HG03175 (cell line): ENCODE data around the gene MIGA2.
"Not testable (repeated sequence)": the region's sequence is repeated elsewhere in the genome, so short reads cannot be mapped to it uniquely, and the experiment has no call there.

Source experiments
- ATAC-seq: cut with Tn5 transposase; IDR thresholded peaks from one replicate; pipeline ENCODE4 v1.9.1; 2021; ENCODE audit warnings: mild to moderate bottlenecking, moderate library complexity; ENCODE audit not compliant: unreplicated experiment

Gene MIGA2, protein sequence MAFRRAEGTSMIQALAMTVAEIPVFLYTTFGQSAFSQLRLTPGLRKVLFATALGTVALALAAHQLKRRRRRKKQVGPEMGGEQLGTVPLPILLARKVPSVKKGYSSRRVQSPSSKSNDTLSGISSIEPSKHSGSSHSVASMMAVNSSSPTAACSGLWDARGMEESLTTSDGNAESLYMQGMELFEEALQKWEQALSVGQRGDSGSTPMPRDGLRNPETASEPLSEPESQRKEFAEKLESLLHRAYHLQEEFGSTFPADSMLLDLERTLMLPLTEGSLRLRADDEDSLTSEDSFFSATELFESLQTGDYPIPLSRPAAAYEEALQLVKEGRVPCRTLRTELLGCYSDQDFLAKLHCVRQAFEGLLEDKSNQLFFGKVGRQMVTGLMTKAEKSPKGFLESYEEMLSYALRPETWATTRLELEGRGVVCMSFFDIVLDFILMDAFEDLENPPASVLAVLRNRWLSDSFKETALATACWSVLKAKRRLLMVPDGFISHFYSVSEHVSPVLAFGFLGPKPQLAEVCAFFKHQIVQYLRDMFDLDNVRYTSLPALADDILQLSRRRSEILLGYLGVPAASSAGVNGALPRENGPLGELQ

DNA sequence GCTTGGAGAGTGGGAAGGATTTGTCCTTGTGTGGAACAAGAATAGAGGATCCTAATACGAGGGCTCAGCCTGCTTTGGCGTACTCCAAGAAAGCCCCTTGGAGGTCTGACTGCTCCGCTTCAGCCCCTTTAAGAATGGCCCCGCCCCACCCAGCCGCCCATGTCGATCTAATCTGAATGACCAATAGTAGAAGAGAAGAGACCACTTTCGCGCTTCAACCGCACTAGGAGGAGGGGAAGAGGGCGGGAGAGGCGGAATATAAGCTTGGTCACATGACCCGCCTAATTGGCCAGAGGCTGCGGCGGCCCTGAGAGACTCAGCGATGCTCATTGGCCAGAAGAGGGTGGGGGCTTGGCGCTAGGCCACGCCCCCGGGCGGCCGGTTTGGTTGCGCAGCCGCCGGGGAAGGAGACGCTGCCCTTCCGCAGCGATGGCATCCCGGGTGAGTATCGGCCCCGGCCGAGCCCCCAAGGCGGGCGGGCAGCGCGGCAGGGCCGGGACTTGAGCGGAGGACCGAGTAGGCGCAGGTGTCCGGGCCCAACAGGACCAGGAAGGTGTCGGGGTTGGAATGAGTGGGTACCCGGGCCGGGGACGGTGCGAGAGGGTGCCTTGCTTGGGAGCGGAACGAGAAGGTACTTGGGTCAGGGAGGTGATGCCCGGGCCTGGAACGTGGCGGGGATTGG, at the start of gene MIGA2:
TSS of gene MIGA2 (plus strand) at position 386 of the 682 bp plus-strand sequence. CDS start 3,969 bp downstream, outside the sequence.
- peak; percentile 98 for ATAC-seq

DNA sequence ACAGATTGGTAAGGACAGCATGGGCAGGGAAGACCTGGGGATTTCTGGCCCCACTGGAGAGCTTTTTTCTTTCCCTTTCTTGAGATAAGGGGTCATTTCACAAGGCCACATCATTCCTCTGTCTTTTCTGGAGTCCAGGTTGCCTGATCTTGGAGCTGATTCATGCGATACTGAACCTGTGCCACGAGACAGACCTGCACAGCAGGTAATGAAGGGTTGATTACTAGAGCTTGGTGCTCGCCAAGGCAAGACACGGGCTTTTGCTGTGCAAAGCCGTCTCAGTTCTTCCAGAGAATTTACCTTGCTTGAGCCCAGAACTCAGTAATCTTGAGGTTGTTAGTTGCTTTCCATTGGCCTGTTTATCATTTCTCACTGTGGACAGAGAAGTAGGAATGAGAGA, 49.8 kb upstream of the MIGA2 start:
- ATAC-seq: no peak

DNA sequence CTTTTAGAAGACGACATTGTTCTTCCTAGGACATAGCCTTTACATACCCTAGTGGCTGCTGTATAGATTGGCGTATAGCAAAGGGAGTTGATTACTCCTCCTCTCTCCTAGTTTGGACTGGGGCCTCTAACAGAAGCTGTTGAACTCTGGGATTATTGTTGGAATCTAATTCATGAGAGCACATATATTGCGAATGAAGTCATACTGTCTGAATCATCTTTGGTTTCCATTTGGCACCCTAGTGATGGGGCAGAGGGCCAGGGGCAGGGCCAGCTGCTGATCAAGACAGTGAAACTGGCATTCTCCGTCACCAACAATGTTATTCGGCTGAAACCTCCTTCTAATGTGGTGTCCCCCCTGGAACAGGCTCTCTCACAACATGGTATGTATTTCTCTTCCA, 48.6 kb upstream of the MIGA2 start:
- ATAC-seq: no peak

DNA sequence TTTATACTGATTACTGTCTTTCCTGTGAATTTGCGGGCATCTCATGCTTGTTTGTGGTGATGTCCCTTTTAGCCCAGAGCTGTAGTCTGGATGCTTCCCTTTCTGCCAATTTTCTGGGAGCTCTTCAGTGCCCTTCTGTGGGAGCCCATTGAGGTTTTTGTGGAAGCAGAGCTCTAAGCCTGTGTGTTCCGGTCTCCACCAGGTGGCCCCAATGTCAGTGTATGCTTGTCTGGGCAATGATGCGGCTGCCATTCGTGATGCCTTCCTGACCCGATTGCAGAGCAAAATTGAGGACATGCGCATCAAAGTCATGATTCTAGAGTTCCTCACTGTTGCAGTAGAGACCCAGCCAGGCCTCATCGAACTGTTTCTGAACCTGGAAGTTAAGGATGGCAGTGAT, 43.4 kb upstream of the MIGA2 start:
- no peak for ATAC-seq

GRCh38 chr9:128995791-128996190, 40.6 kb upstream of the MIGA2 start:
- ATAC-seq: no peak

DNA sequence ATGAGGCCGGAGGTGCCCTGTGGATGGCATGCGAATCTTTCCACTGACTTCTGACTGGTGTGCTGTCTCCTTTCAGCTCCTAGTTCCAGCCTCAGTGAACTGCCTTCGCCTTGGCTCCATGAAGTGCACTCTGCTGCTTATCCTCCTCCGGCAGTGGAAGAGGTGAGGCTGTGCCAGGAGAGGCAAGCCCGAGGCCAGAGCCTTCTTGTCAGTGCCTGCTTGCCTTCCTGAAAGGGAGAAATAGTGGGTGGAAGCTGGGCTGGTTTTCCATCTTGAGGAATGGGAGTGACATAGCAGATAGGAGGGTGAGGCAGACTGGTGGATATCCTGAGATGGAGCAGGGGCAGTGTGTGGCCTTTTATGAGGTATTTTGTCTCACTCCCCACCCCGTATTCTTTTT, 38.0 kb upstream of the MIGA2 start:
- no peak for ATAC-seq

GRCh38 chr9:128999581-129000206, 36.7 kb upstream of the MIGA2 start:
- no peak for ATAC-seq

DNA sequence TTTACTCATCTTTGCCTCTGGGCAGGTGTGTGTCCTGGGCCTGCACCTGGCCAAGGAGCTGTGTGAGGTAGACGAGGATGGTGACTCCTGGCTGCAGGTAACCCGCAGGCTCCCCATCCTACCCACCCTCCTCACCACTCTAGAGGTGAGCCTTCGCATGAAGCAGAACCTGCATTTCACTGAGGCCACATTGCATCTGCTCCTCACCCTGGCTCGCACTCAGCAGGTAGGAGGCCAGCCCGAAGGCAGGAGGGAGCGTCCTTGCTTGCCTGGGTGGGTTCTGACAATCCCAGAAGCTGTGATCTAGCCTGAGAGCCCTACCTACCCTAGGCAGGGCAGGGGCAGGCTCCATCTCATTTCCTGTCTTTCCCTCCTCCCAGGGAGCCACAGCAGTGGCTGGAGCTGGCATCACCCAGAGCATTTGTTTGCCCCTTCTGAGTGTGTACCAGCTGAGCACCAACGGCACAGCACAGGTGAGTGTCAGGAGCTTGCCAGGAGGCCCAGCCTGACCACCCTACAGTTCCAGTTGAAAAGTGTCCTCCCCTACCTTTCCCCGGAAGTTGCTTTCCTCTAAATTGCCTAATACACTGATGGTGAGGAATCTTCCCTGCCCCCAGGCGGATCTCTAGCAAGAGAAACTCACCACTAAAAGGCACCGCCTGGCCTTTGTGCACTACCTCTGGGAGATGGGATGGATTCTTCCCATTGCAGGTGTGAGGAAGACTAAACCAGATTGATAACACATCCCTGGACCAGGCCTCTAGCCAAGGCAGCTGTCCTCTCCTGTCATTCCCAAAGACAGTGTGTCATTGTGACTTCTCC, 34.7 kb upstream of the MIGA2 start:
- ATAC-seq: no peak

- no peak for ATAC-seq
Observed at GRCh38 chr9:129002992-129003391, 33.4 kb upstream of the MIGA2 start.

DNA sequence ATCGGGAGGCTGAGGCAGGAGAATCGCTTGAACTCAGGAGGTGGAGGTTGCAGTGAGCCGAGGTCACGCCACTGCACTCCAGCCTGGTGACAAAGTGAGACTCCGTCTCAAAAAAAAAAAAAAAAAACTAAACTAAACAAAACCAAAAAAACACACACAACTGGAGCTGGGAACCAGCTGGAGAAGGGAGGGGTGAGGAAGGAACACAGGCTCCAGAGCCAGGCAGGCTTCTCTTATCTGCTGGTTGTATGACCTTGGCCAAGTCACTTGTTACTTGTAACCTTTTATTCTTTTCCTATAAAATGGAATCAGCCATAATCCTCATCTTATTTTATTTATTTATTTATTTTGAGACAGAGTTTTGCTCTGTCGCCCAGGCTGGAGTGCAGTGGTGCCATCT, 32.3 kb upstream of the MIGA2 start:
- ATAC-seq: not testable (repeated sequence)

- ATAC-seq: no peak
Observed at GRCh38 chr9:129005336-129005997, 31.0 kb upstream of the MIGA2 start.

DNA sequence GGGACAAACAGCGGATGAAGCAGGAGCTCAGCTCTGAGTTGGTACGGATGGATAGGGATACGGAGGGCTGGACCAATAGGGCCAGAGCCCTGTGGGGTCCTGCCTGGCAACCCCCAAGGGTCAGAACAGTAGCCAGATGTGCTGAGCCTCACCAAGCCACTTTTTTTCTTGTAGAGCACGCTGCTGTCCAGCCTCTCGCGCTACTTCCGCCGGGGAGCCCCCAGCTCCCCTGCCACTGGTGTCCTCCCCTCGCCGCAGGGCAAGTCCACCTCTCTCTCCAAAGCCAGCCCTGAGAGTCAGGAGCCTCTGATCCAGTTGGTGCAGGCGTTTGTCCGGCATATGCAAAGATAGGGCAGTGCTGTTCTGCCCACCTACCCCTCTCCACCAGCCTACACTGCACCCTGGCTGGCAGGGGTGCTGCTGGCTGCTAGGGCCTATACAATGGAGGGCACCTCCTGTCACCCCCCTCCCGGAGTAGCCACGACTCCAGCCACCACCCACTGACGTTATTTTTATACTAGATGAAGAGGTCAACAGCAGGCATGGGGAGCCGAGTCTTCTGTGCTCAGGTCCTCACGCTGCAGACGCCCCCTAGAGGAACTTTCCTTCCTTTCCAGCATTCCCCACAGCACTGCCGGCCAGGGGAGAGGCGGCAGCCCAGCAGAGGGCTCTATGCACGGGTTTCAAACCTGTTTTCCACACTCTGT, 29.9 kb upstream of the MIGA2 start:
- no peak for ATAC-seq

- ATAC-seq: no peak
Observed at GRCh38 chr9:129007035-129007765, 29.2 kb upstream of the MIGA2 start.

GRCh38 chr9:129007766-129008468, 28.5 kb upstream of the MIGA2 start:
- no peak for ATAC-seq

DNA sequence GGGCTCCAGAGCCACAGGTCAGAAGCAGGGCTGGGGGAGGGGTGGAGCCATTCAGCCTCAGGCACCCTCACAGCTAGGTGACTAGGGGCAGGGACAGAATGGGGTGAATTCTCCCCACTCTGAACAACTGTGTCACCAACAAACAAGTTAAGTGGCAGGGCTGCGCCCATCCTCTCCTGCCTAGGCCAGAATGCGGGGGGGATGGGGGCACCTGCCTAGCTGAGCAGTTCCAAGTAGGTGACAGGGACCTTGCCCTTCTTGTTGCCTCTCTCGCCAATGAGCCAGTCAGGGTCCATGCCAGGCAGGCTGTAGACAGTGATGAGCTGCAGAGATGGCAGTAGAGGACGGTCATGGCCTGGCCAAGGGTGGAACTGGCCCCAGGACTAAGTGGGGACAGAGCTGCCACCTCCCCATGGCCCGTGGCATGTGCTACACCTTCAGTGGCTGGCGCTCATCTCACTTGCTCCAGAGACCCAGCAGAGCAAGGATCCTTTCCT, 27.9 kb upstream of the MIGA2 start:
- ATAC-seq: no peak

DNA sequence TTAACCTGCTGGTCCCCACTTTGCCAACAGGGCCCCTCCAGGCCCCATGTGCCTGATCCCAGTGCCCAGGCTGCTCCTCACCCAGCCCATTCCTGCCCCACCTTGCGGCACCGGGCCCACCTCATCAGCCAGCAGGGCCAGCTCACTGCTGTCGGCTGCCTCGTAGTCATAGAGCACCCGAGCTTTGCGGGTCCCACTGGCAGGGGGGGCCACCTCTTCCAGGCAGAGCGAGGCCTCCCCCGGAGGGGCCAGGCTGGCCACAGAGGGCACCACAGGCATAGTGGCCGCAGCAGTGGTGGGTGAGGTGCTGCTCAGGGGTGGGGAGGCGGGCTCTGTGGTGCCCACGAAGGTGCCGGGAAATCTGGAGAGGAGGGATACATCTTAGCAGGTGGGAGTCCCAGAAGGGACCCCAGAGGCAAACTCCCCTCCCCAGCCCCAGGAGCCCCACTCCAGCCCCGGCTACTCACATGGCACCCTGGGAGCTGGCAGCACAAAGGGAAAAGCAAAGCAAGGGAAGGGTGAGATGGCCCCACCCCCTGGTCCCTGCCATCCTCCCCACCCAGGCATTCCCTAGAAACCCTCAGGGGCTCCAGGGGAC, 27.3 kb upstream of the MIGA2 start:
- no peak for ATAC-seq

GRCh38 chr9:129009584-129010141, 26.8 kb upstream of the MIGA2 start:
- no peak for ATAC-seq
